ENCODE measurements around the gene PAK4.

DNA sequence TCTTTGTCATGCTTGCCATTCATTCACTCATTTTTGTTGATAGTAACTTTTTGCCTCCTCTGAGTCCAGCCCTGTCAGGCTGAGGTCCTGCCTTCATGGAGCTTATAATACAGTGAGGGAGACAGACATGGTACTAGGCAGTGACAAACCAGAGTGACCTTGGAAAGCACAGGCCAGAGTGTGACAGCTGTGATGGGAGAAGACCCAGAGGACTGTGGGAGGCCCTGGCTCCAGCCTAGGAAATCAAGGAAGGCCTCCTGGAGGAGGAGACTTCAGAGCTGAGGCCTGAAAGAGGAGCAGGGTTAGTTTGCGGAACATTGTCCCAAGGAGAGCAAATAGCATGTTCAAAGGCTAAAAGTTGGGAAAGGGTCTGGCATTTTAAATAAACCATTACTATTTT, 20.5 kb downstream of the PAK4 start:
- TF ChIP-seq, protein P1, sequence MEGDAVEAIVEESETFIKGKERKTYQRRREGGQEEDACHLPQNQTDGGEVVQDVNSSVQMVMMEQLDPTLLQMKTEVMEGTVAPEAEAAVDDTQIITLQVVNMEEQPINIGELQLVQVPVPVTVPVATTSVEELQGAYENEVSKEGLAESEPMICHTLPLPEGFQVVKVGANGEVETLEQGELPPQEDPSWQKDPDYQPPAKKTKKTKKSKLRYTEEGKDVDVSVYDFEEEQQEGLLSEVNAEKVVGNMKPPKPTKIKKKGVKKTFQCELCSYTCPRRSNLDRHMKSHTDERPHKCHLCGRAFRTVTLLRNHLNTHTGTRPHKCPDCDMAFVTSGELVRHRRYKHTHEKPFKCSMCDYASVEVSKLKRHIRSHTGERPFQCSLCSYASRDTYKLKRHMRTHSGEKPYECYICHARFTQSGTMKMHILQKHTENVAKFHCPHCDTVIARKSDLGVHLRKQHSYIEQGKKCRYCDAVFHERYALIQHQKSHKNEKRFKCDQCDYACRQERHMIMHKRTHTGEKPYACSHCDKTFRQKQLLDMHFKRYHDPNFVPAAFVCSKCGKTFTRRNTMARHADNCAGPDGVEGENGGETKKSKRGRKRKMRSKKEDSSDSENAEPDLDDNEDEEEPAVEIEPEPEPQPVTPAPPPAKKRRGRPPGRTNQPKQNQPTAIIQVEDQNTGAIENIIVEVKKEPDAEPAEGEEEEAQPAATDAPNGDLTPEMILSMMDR (optimal IDR thresholded peaks at IDR 0.05 in 1 of 3, IDR thresholded peaks at IDR 0.05 in 1 of 3, conservative IDR thresholded peaks at IDR 0.05 in 1 of 3; ENCODE audit: extremely low read depth in 1 of 3, insufficient read depth in 2 of 3, low read length in 3 of 3), result no peak
- no peak for TF ChIP-seq EZH2 (IDR thresholded peaks at IDR 0.05; ENCODE audit: low read length)
